SK-N-SH (cell line): ENCODE results near the gene FGD1. TPM values are rescaled to one million over a fixed set of nuclear protein-coding genes. Genes with fewer than 3 reads are reported as not detected.

Experiments used
- CTCF ChIA-PET: fragments of 300-600, 350-600 bp; formaldehyde crosslinking; extraction: SDS; loops from one replicate; lab custom pipeline; 2021; lab: Yijun Ruan, JAX
- POLR2A ChIA-PET: fragments of 350-600 bp; sonication (Branson Sonifier 250); formaldehyde crosslinking; extraction: SDS; loops from one replicate; lab custom pipeline; 2020; ENCODE audit warnings: antibody characterized with exemption, inconsistent platforms; lab: Yijun Ruan, JAX
- DNase-seq: peaks from one replicate; pipeline ENCODE4 v3.0.0; 2012
- H2AFZ ChIP-seq: fragments of 200-600 bp; sonication (generic); 2 replicates; pipeline ENCODE4 v1.8.1; 2016; ENCODE audit warnings: antibody characterized with exemption, mild to moderate bottlenecking, low read depth
- H3F3A ChIP-seq: fragments of 200-600 bp; sonication (generic); replicated peaks from 2 replicates; pipeline ENCODE3; 2016; ENCODE audit warnings: antibody characterized with exemption, mild to moderate bottlenecking; ENCODE audit not compliant: insufficient read depth
- H3K27ac ChIP-seq, 2 experiments: fragments of 200-500 bp in 1 of 2; fragments of 200-600 bp in 1 of 2; sonication (Bioruptor generic) in 1 of 2; sonication (generic), shearing (Covaris generic) in 1 of 2; 2 replicates each; pipeline versions ENCODE4 v1.5.1 to v1.6.1; 2014 to 2016; ENCODE audit warnings: low read depth in 2 of 2, inconsistent platforms in 1 of 2, low read length in 1 of 2, mild to moderate bottlenecking in 1 of 2, mixed read lengths in 1 of 2
- H3K27me3 ChIP-seq: fragments of 200-600 bp; sonication (generic), shearing (Covaris generic); 2 replicates; pipeline ENCODE4 v1.6.1; 2016; ENCODE audit warnings: mixed run types; ENCODE audit not compliant: insufficient read depth
- H3K36me3 ChIP-seq, 2 experiments: fragments of 200-500 bp in 1 of 2; fragments of 200-600 bp in 1 of 2; sonication (Bioruptor generic) in 1 of 2; sonication (generic) in 1 of 2; replicated peaks in 1 of 2; 2 replicates each; pipeline versions ENCODE3 to v1.5.1; 2014 to 2016; ENCODE audit warnings: low read length in 1 of 2, mild to moderate bottlenecking in 1 of 2; ENCODE audit not compliant: insufficient read depth in 2 of 2, control insufficient read depth in 1 of 2
- H3K4me1 ChIP-seq, 2 experiments: fragments of 200-500 bp in 1 of 2; fragments of 200-600 bp in 1 of 2; sonication (Bioruptor generic) in 1 of 2; sonication (generic), shearing (Covaris generic) in 1 of 2; 2 replicates each; pipeline versions ENCODE4 v1.5.1 to v1.6.1; 2014 to 2016; ENCODE audit warnings: low read depth in 1 of 2, low read length in 1 of 2, mixed run types in 1 of 2; ENCODE audit not compliant: insufficient read depth in 2 of 2, control insufficient read depth in 1 of 2
- H3K4me2 ChIP-seq: fragments of 200-600 bp; sonication (generic), shearing (Covaris generic); 2 replicates; pipeline ENCODE4 v1.6.1; 2017; ENCODE audit warnings: mixed run types
- H3K4me3 ChIP-seq, 2 experiments: fragments of 200-500 bp in 1 of 2; fragments of 200-600 bp in 1 of 2; sonication (Bioruptor generic) in 1 of 2; sonication (generic), shearing (Covaris generic) in 1 of 2; 2 replicates each; pipeline versions ENCODE4 v1.5.1 to v1.8.1; 2014 to 2016; ENCODE audit warnings: low read depth in 2 of 2, inconsistent platforms in 1 of 2, low read length in 1 of 2, mild to moderate bottlenecking in 1 of 2, mixed read lengths in 1 of 2, moderate library complexity in 1 of 2
- H3K79me2 ChIP-seq: fragments of 200-600 bp; sonication (generic); 2 replicates; pipeline ENCODE4 v1.8.1; 2017; ENCODE audit warnings: mild to moderate bottlenecking; ENCODE audit not compliant: insufficient read depth
- H3K9ac ChIP-seq: fragments of 200-600 bp; sonication (generic); 2 replicates; pipeline ENCODE4 v1.6.1; 2017; ENCODE audit warnings: mixed run types
- H3K9me2 ChIP-seq: fragments of 200-600 bp; sonication (generic); 2 replicates; pipeline ENCODE4 v1.6.1; 2017; ENCODE audit warnings: mixed run types
- H3K9me3 ChIP-seq: fragments of 200-600 bp; sonication (generic); 2 replicates; pipeline ENCODE4 v1.6.1; 2017; ENCODE audit warnings: mixed run types, mild to moderate bottlenecking, moderate library complexity
- H4K20me1 ChIP-seq: fragments of 200-600 bp; sonication (generic); 2 replicates; pipeline ENCODE4 v1.6.1; 2017; ENCODE audit warnings: mild to moderate bottlenecking, mixed run types; ENCODE audit not compliant: insufficient read depth
- CHD2 ChIP-seq: fragments of 150-350 bp; IDR thresholded peaks from 2 replicates; pipeline ENCODE4 v1.6.1; 2018; ENCODE audit warnings: low read length; ENCODE audit not compliant: partially characterized antibody
- ELF1 ChIP-seq: IDR thresholded peaks from 2 replicates; pipeline ENCODE4 v1.4.0; 2012
- EZH2phosphoT487 ChIP-seq: fragments of 200-600 bp; sonication (generic); IDR thresholded peaks from 2 replicates; pipeline ENCODE4 v1.6.1; 2017; ENCODE audit warnings: low read depth, mixed run types, mild to moderate bottlenecking, antibody characterized with exemption, moderate library complexity, borderline replicate concordance
- FOXJ3 ChIP-seq: sonication (generic); formaldehyde crosslinking; IDR thresholded peaks from 2 replicates; pipeline ENCODE4 v1.5.1; 2020; ENCODE audit warnings: mild to moderate bottlenecking, missing genetic modification reagents
- FOXM1 ChIP-seq: IDR thresholded peaks from 2 replicates; pipeline ENCODE4 v1.4.0; 2012; ENCODE audit warnings: low read depth, mild to moderate bottlenecking
- MAX ChIP-seq: IDR thresholded peaks from 2 replicates; pipeline ENCODE4 v1.4.0; 2012; ENCODE audit warnings: low read depth
- NFIC ChIP-seq: IDR thresholded peaks from 2 replicates; pipeline ENCODE4 v1.4.0; 2012; ENCODE audit warnings: borderline replicate concordance
- NRF1 ChIP-seq: IDR thresholded peaks from 2 replicates; pipeline ENCODE4 v1.6.1; 2012; ENCODE audit warnings: low read depth, mild to moderate bottlenecking, low read length
- PBX3 ChIP-seq: IDR thresholded peaks from 2 replicates; pipeline ENCODE4; 2012
- POLR2AphosphoS5 ChIP-seq: IDR thresholded peaks from 2 replicates; pipeline ENCODE4 v1.6.1; 2012; ENCODE audit warnings: low read depth, low read length
- RAD21 ChIP-seq: IDR thresholded peaks from 2 replicates; pipeline ENCODE4 v1.6.1; 2012; ENCODE audit warnings: mild to moderate bottlenecking, low read length
- RFX5 ChIP-seq: IDR thresholded peaks from 2 replicates; pipeline ENCODE4 v1.6.1; 2012; ENCODE audit warnings: mild to moderate bottlenecking, improper control_type of control experiment, low read length
- USF1 ChIP-seq: IDR thresholded peaks from 2 replicates; pipeline ENCODE4 v1.4.0; 2012; ENCODE audit warnings: low read depth, borderline replicate concordance
- USF2 ChIP-seq: fragments of 150-350 bp; IDR thresholded peaks from 2 replicates; pipeline ENCODE4 v1.6.1; 2017; ENCODE audit warnings: antibody characterized with exemption, low read length, low read depth, borderline replicate concordance
- YY1 ChIP-seq: IDR thresholded peaks from 2 replicates; pipeline ENCODE4 v1.4.0; 2012; ENCODE audit warnings: low read depth, mild to moderate bottlenecking
- ZBTB33 ChIP-seq: IDR thresholded peaks from 2 replicates; pipeline ENCODE4 v1.4.0; 2012; ENCODE audit warnings: low read depth, borderline replicate concordance
- WGBS: methylation state at CpG from one replicate; pipeline ENCODE4 v1.1.6; 2017; ENCODE audit warnings: low lambda C conversion rate; 5-methylcytosine and 5-hydroxymethylcytosine counted together
- polyA plus RNA-seq, 3 experiments: library from polyadenylated mRNA; depleted of rRNA; stranded (reverse); fragments of >200 nt; gene quantifications; 2 replicates each; pipeline ENCODE4 v1.2.3, GENCODE V29; 2012

Gene FGD1
- polyA plus RNA-seq, 1 of the 3 experiments (the other 2 are of a cell fraction) = 6.3 TPM

GRCh38 chrX:54415534-54416350 is 80.3 kb downstream of the FGD1 start:
- Histone ChIP-seq H3K4me2 (no peak overlapping the region), H3K27ac (no peak overlapping the region), H3K4me3 (no peak overlapping the region), H3K27me3 (0 out of 2 replicates have a peak, but pooled peaks cover 15% of the 10 kb centered on the region), H3F3A (no peaks in the 10 kb centered on the region), H4K20me1 (no peaks in the 10 kb centered on the region), H3K36me3 (no peaks in the 10 kb centered on the region), H3K4me1 (no peaks in the 10 kb centered on the region), H2AFZ (no peak overlapping the region), H3K9me2 (no peaks in the 10 kb centered on the region), H3K79me2 (no peaks in the 10 kb centered on the region), H3K9ac (no peak overlapping the region), H3K9me3 (no peaks in the 10 kb centered on the region)
- CTCF ChIA-PET = interaction anchor here (0.8 kb wide), 1 partner anchor 10 kb away, joined by 3 read pairs; no protein-coding TSS in a partner anchor
- 25% methylated on average over 13 of the region's 13 CpGs for WGBS
- DNase-seq = no peak
- POLR2A ChIA-PET = no interaction called here
- no peak for TF ChIP-seq USF1
- no peak for TF ChIP-seq MAX
- TF ChIP-seq FOXJ3 (CRISPR knock-in tag) = no peak
- no peak for TF ChIP-seq NRF1
- TF ChIP-seq CHD2 = no peak
- TF ChIP-seq FOXM1 = no peak
- no peak for TF ChIP-seq ELF1
- no peak for TF ChIP-seq NFIC
- no peak for TF ChIP-seq YY1
- no peak for TF ChIP-seq USF2

GRCh38 chrX:54413753-54414152 is 82.3 kb downstream of the FGD1 start:
- no peaks in the 10 kb centered on the region for H3K4me1 ChIP-seq
- 64% methylated on average over 3 of the region's 3 CpGs for WGBS
- no peak overlapping the region for H3K27ac ChIP-seq
- H3K4me3 ChIP-seq = no peak overlapping the region
- no peak for DNase-seq
- H4K20me1 ChIP-seq = no peaks in the 10 kb centered on the region
- H3K4me2 ChIP-seq = no peak overlapping the region
- no peaks in the 10 kb centered on the region for H3F3A ChIP-seq
- no peaks in the 10 kb centered on the region for H3K79me2 ChIP-seq
- no peak for TF ChIP-seq PBX3
- no peak for TF ChIP-seq POLR2AphosphoS5
- TF ChIP-seq CHD2 = no peak
- no peak for TF ChIP-seq ELF1
- TF ChIP-seq RAD21 = no peak
- TF ChIP-seq RFX5 = no peak
- TF ChIP-seq ZBTB33 = no peak
- no peak for TF ChIP-seq EZH2phosphoT487
- H3K9me3 ChIP-seq = no peaks in the 10 kb centered on the region
- H2AFZ ChIP-seq = no peak overlapping the region
- no peak overlapping the region for H3K9ac ChIP-seq
- ChIA-PET CTCF (interaction anchor here (0.9 kb wide), 1 partner anchor 82 kb away, joined by 3 read pairs; no protein-coding TSS in a partner anchor), POLR2A (no interaction called here)
- 0 out of 2 replicates have a peak, but pooled peaks cover 15% of the 10 kb centered on the region for H3K27me3 ChIP-seq
- H3K9me2 ChIP-seq = no peaks in the 10 kb centered on the region
- H3K36me3 ChIP-seq = no peaks in the 10 kb centered on the region
